ENCODE data around the gene DEAF1. TPM values are rescaled to one million over a fixed set of nuclear protein-coding genes. Genes with fewer than 3 reads are reported as not detected.

Gene DEAF1
- total RNA-seq, 3 donors from 2014 or later: 53.1 to 59.6 (median 54.5) TPM

GRCh38 chr11:725624-726202, 30.7 kb upstream of the DEAF1 start:
- Mint-ChIP-seq H3K27me3 (ENCODE audit: low read depth) (peaks cover 6% of the 10 kb centered on the region), H3K36me3 (ENCODE audit: insufficient read depth) (no peaks in the 10 kb centered on the region), H3K4me1 (ENCODE audit: low read depth) (peaks cover 16% of the 10 kb centered on the region), H3K9me3 (no peaks in the 10 kb centered on the region), H3K4me3 (no peak overlapping the region)
- DNase-seq (no peak), ATAC-seq (no peak)

- Mint-ChIP-seq H3K36me3 (ENCODE audit: insufficient read depth) (no peaks in the 10 kb centered on the region), H3K27me3 (ENCODE audit: low read depth) (peaks cover 7% of the 10 kb centered on the region), H3K4me1 (ENCODE audit: low read depth) (peaks cover 16% of the 10 kb centered on the region), H3K4me3 (peak overlapping the region; percentile 58), H3K9me3 (no peaks in the 10 kb centered on the region)
- ATAC-seq: no peak
- DNase-seq: no peak
These were observed 29.9 kb upstream of the DEAF1 start for GRCh38 chr11:724778-725386.

GRCh38 chr11:724049-724777, 29.2 kb upstream of the DEAF1 start:
- no peaks in the 10 kb centered on the region for H3K9me3 Mint-ChIP-seq
- DNase-seq: no peak
- H3K27me3 Mint-ChIP-seq (ENCODE audit: low read depth): peaks cover 8% of the 10 kb centered on the region
- no peak for ATAC-seq
- no peak overlapping the region for H3K4me3 Mint-ChIP-seq
- H3K4me1 Mint-ChIP-seq (ENCODE audit: low read depth): peaks cover 16% of the 10 kb centered on the region
- H3K36me3 Mint-ChIP-seq (ENCODE audit: insufficient read depth): no peaks in the 10 kb centered on the region

- Mint-ChIP-seq H3K27me3 (ENCODE audit: low read depth) (peaks cover 8% of the 10 kb centered on the region), H3K4me1 (ENCODE audit: low read depth) (peaks cover 16% of the 10 kb centered on the region), H3K36me3 (ENCODE audit: insufficient read depth) (no peaks in the 10 kb centered on the region), H3K9me3 (no peaks in the 10 kb centered on the region), H3K4me3 (peak overlapping the region; percentile 65)
- DNase-seq (peak; percentile 38), ATAC-seq (peak in 1 of 2 donors; percentile 25)
These were observed 28.3 kb upstream of the DEAF1 start for GRCh38 chr11:723120-723883.

GRCh38 chr11:722346-722811, 27.4 kb upstream of the DEAF1 start:
- Mint-ChIP-seq H3K4me1 (ENCODE audit: low read depth) (peaks cover 16% of the 10 kb centered on the region), H3K27me3 (ENCODE audit: low read depth) (peaks cover 8% of the 10 kb centered on the region), H3K4me3 (no peak overlapping the region), H3K9me3 (no peaks in the 10 kb centered on the region), H3K36me3 (ENCODE audit: insufficient read depth) (no peaks in the 10 kb centered on the region)
- ATAC-seq (no peak), DNase-seq (no peak)

GRCh38 chr11:721741-722345, 26.8 kb upstream of the DEAF1 start:
- peak; percentile 43 for DNase-seq
- ATAC-seq: peak; percentile 26 to 42
- Mint-ChIP-seq H3K36me3 (ENCODE audit: insufficient read depth) (no peaks in the 10 kb centered on the region), H3K4me1 (ENCODE audit: low read depth) (peaks cover 16% of the 10 kb centered on the region), H3K27me3 (ENCODE audit: low read depth) (peaks cover 8% of the 10 kb centered on the region), H3K9me3 (no peaks in the 10 kb centered on the region), H3K4me3 (peak overlapping the region; percentile 29)

GRCh38 chr11:721247-721740, 26.3 kb upstream of the DEAF1 start:
- Mint-ChIP-seq H3K9me3 (no peaks in the 10 kb centered on the region), H3K36me3 (ENCODE audit: insufficient read depth) (no peaks in the 10 kb centered on the region), H3K27me3 (ENCODE audit: low read depth) (peaks cover 8% of the 10 kb centered on the region), H3K4me1 (ENCODE audit: low read depth) (peaks cover 14% of the 10 kb centered on the region), H3K4me3 (peak overlapping the region; percentile 29)
- DNase-seq (no peak), ATAC-seq (no peak)

GRCh38 chr11:720642-721246, 25.7 kb upstream of the DEAF1 start:
- Mint-ChIP-seq H3K9me3 (no peaks in the 10 kb centered on the region), H3K27me3 (ENCODE audit: low read depth) (peaks cover 8% of the 10 kb centered on the region), H3K4me3 (peak overlapping the region; percentile 21), H3K36me3 (ENCODE audit: insufficient read depth) (no peaks in the 10 kb centered on the region), H3K4me1 (ENCODE audit: low read depth) (peaks cover 14% of the 10 kb centered on the region)
- DNase-seq (peak; percentile 46), ATAC-seq (peak; percentile 46 to 80)

GRCh38 chr11:720017-720641, 25.1 kb upstream of the DEAF1 start:
- Mint-ChIP-seq H3K4me3 (peak overlapping the region; percentile 21), H3K4me1 (ENCODE audit: low read depth) (peaks cover 14% of the 10 kb centered on the region), H3K9me3 (peaks cover 3% of the 10 kb centered on the region), H3K27me3 (ENCODE audit: low read depth) (peaks cover 8% of the 10 kb centered on the region), H3K36me3 (ENCODE audit: insufficient read depth) (no peaks in the 10 kb centered on the region)
- no peak for ATAC-seq
- DNase-seq: no peak

- no peaks in the 10 kb centered on the region for H3K36me3 Mint-ChIP-seq (ENCODE audit: insufficient read depth)
- ATAC-seq (no peak), DNase-seq (no peak)
- peaks cover 3% of the 10 kb centered on the region for H3K9me3 Mint-ChIP-seq
- peaks cover 11% of the 10 kb centered on the region for H3K4me1 Mint-ChIP-seq (ENCODE audit: low read depth)
- no peak overlapping the region for H3K4me3 Mint-ChIP-seq
- H3K27me3 Mint-ChIP-seq (ENCODE audit: low read depth): peaks cover 8% of the 10 kb centered on the region
These were observed 24.4 kb upstream of the DEAF1 start for GRCh38 chr11:719214-720016.

- Mint-ChIP-seq H3K4me3 (no peak overlapping the region), H3K9me3 (peaks cover 3% of the 10 kb centered on the region), H3K27me3 (ENCODE audit: low read depth) (peaks cover 7% of the 10 kb centered on the region), H3K4me1 (ENCODE audit: low read depth) (peaks cover 1% of the 10 kb centered on the region), H3K36me3 (ENCODE audit: insufficient read depth) (no peaks in the 10 kb centered on the region)
- ATAC-seq: no peak
- no peak for DNase-seq
These were observed 19.4 kb upstream of the DEAF1 start for GRCh38 chr11:714436-714835.

- Mint-ChIP-seq H3K4me3 (no peak overlapping the region), H3K9me3 (no peaks in the 10 kb centered on the region), H3K36me3 (ENCODE audit: insufficient read depth) (no peaks in the 10 kb centered on the region), H3K27me3 (ENCODE audit: low read depth) (peaks cover 22% of the 10 kb centered on the region), H3K4me1 (ENCODE audit: low read depth) (peaks cover 1% of the 10 kb centered on the region)
- DNase-seq: no peak
- no peak for ATAC-seq
These were observed 14.3 kb upstream of the DEAF1 start for GRCh38 chr11:709109-709997.

Data from activated T-cell treated with anti-CD3 and anti-CD28 coated beads, Interleukin-2, amount 50 U/mL, for 4 hours (primary cell).